Erythroblast (primary cell): Measurements from ENCODE around the gene FAM131C.

ENCODE experiments used
- GATA1 ChIP-seq: IDR thresholded peaks from 2 replicates; pipeline ENCODE4 v1.6.1; 2011; ENCODE audit warnings: low read depth, mild to moderate bottlenecking, control low read depth, low read length, moderate library complexity
- POLR2A ChIP-seq: IDR thresholded peaks from 2 replicates; pipeline ENCODE4 v1.6.1; 2011; ENCODE audit warnings: mild to moderate bottlenecking, low read length

- TF ChIP-seq POLR2A (no peak), GATA1 (no peak)
These were observed 58.0 kb downstream of the FAM131C start for GRCh38 chr1:16015491-16015890.
